Duodenal mucosa (tissue), 2 donors: ENCODE data around the gene MRPL1.

Experiments
- H3K27ac ChIP-seq: one replicate; pipeline ENCODE4 v1.7.0; 2013; ENCODE audit warnings: low read depth, low read length
- H3K27me3 ChIP-seq, 2 donors: one replicate each; pipeline ENCODE4 v1.7.0; 2013; ENCODE audit warnings: low read length in 2 of 2, control low read depth in 1 of 2; ENCODE audit not compliant: insufficient read depth in 2 of 2, control insufficient read depth in 1 of 2
- H3K36me3 ChIP-seq, 2 donors: one replicate each; pipeline ENCODE4 v1.7.0; 2013; ENCODE audit warnings: low read length in 2 of 2, control low read depth in 1 of 2; ENCODE audit not compliant: insufficient read depth in 2 of 2, control insufficient read depth in 1 of 2
- H3K4me1 ChIP-seq, 2 donors: one replicate each; pipeline ENCODE4 v1.7.0; 2013; ENCODE audit warnings: low read length in 2 of 2, control low read depth in 1 of 2; ENCODE audit not compliant: insufficient read depth in 2 of 2, control insufficient read depth in 1 of 2
- H3K4me3 ChIP-seq, 2 donors: one replicate each; pipeline ENCODE4 v1.7.0; 2013; ENCODE audit warnings: low read length in 2 of 2, low read depth in 1 of 2
- H3K9ac ChIP-seq, 2 donors: one replicate each; pipeline ENCODE4 v1.7.0; 2013; ENCODE audit warnings: low read length in 2 of 2, low read depth in 1 of 2
- H3K9me3 ChIP-seq, 2 donors: one replicate each; pipeline ENCODE4 v1.7.0; 2013; ENCODE audit warnings: low read length in 2 of 2, control low read depth in 1 of 2; ENCODE audit not compliant: control insufficient read depth in 1 of 2

Gene MRPL1

DNA sequence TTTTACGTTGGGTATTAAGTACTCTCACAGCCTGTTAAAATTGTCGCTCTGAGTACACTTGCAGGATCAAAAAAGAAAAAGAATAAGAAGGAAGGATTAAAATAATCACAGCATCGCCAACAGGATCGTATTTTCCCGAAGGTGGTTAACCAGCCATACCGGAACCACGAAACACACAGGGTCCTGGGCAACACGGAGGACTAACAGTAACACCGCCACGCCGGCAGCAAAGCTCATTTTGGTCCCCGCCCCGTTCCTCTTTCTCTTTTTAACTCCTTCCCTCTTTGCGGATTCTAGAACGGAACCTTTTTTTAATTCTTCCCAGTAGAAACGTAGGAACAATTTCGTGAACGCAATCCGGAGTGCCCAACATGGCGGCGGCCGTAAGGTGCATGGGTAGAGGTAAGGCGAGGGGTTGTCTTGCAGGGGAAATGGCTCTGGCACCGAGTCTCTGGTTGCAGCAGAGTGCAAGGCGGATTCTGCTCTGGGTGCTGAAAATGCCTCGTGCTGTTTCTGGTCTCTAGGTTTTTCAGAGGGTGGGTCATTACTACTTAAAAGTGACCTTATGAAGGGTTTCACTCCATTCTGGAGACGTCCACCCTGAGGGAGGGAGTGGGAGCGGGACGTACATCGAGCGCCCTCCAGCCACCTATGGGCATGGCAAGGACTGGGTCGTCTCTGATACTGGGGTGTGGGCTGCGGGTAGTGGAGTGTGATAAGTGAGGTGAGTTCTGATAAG lies at the start of gene MRPL1:
Gene MRPL1, plus strand, starts transcription at position 353 of the 739 bp plus-strand sequence. Its CDS starts 19 bp downstream, at position 372.
- peaks cover 6 to 18% of the 10 kb centered on the region in 2 donors for H3K4me1 ChIP-seq
- H3K27me3 ChIP-seq = no peaks in the 10 kb centered on the region
- H3K4me3 ChIP-seq = peak within 1 kb of the TSS; percentile 82 to 100
- no peaks in the 10 kb centered on the region for H3K9me3 ChIP-seq
- no peaks in the 10 kb centered on the region for H3K36me3 ChIP-seq
- H3K9ac ChIP-seq = peak within 1 kb of the TSS; percentile 91
- H3K27ac ChIP-seq = peak within 1 kb of the TSS; percentile 93

DNA sequence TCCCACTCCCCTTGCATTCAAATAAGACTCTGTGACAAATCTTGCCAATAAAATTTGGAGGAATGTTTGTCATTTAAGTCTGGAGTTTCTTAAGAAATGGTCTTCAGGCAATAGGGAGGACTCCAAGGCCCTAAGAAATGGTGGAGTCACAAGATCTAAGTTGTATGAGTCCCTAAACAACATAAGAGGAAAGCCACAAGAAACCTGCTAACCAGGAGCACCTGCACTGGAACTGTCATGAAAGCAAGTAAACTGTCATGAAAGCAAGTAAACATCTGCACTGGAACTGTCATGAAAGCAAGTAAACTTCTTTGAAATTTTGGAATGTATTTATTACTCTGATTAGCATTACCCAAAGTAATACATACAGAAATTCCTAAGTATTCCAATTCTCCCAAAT lies 47.0 kb upstream of the MRPL1 start:
- Histone ChIP-seq H3K4me1 (peaks cover 33 to 39% of the 10 kb centered on the region in 2 donors), H3K27ac (no peak overlapping the region), H3K9ac (peak overlapping the region in 1 of 2 donors; percentile 47), H3K4me3 (no peak overlapping the region), H3K9me3 (no peaks in the 10 kb centered on the region), H3K36me3 (no peaks in the 10 kb centered on the region), H3K27me3 (no peaks in the 10 kb centered on the region)

DNA sequence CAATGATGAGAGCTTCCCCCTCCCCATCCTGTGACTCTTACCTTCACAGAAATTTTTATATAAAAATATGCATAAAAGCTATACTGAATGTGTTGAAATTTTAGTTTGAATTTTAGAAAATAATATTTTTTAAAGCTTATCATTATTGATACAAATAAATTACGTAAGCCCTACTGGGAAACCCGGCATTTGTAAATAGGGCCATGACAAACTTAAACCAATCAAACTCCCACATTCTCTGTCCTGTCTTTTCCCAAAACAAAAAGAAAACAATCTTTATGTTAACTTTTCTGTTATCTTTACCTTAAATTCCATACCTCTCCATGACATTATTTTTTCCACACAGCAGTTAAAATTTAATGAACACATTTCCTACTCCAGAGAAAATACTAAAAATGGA lies 46.1 kb upstream of the MRPL1 start:
- H3K4me1 ChIP-seq = peaks cover 41 to 48% of the 10 kb centered on the region in 2 donors
- no peak overlapping the region for H3K4me3 ChIP-seq
- H3K27me3 ChIP-seq = no peaks in the 10 kb centered on the region
- H3K36me3 ChIP-seq = no peaks in the 10 kb centered on the region
- no peaks in the 10 kb centered on the region for H3K9me3 ChIP-seq
- H3K9ac ChIP-seq = no peak overlapping the region
- H3K27ac ChIP-seq = no peak overlapping the region

DNA sequence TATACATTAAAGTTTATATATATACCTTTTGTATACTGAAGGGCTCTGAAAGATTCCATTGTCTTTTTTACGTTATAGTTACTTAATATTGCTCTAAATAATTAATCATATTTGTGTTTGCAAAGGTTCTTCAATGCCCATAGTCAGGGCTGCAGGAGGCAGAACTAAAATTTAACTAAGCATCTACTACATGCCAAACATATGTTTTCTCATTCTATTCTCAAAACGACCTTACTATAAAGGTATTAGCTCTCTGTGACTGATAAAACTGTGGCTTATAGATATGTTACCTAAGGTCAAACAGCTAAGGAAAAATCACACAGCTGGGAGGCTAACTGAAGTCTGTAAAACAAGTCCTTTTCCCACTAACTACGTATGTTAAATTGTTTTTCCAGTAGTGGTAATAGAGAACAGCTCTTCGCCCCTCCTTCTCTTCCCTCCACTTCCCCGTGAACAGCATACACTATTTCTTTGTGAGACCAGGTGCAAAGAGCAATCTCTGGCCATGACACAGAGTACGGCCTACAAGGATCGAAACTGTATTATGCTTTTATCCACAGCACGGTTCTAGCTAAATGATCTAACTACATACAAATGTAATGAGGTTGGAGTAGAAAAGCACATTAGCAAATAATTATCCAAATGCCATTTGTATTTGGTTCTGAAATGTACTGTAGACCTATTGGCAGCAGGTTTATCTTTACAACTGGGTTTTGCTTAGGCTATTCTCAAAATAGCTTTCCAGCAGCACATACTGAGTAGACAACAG lies 45.1 kb upstream of the MRPL1 start:
- H3K4me3 ChIP-seq = peak overlapping the region; percentile 77 to 82
- H3K36me3 ChIP-seq = no peaks in the 10 kb centered on the region
- peak overlapping the region; percentile 98 for H3K27ac ChIP-seq
- peak overlapping the region; percentile 84 to 91 for H3K9ac ChIP-seq
- no peaks in the 10 kb centered on the region for H3K27me3 ChIP-seq
- peaks cover 43 to 53% of the 10 kb centered on the region in 2 donors for H3K4me1 ChIP-seq
- H3K9me3 ChIP-seq = no peaks in the 10 kb centered on the region

DNA sequence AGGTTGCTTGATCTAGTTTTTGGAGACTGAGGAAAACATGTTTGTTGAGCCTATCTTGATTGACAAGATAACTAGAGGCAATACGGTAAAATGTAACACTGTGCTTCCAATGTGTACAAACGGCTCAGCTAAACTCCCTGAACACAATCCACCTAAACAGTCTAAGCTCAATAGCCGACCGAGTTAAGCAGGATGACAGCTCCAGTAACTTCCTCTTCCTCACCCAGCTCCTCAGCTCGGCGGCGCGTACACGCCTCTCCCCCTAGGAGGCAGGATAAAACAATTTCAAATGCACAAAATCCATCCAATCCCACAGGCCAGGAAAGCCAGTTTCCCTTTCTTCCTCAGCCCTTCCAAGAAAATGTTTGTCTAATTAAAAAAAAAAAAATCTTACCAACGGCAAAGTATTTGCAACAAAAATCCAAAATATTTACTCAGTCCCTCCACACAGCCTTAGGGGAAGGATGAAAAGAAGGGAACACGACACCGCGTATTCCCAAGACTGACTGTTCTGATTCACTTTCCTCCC lies 44.5 kb upstream of the MRPL1 start:
- no peaks in the 10 kb centered on the region for H3K27me3 ChIP-seq
- H3K27ac ChIP-seq = peak overlapping the region; percentile 98
- H3K9ac ChIP-seq = peak overlapping the region; percentile 84 to 91
- H3K4me3 ChIP-seq = peak overlapping the region; percentile 77 to 82
- H3K9me3 ChIP-seq = no peaks in the 10 kb centered on the region
- peaks cover 47 to 53% of the 10 kb centered on the region in 2 donors for H3K4me1 ChIP-seq
- H3K36me3 ChIP-seq = no peaks in the 10 kb centered on the region

DNA sequence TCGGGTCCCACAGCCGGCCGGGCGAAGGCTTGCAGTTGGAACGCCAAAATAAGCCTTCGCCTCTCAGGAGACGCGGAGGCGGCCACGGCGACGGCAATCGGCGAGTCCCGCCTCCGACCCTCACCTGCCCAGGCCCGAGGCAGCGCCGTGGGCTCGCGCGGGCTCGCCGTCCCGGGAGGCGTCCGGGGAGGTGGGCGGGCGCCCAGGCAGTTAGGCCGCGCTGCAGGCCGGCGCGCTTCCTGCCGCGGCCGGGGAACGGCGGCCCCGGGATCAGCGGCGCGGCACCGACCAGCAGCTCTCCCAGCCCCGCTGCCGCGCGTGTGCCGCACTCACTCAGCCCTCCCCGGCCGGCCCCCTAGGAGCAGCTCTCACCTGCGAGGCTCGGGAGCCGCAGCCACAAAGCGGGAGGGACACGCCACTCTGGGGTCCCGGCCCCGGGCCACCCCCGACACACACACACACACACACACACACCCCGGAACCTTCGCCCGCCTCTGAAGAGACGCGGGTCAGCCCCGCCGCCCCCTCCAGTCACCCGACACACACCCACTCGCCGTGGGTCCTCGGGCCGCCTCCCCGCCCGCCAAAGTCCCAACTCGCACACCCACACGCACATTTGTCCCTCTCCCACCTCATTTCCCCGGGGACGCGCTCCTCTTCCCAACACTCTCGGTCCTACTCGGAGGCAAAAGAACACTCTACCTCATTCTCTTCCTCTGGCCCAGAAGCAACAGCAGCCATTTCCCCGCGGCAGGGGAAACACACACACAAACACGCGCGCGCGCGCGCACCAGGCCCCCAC lies 43.8 kb upstream of the MRPL1 start, which contains the start of gene CNOT6L:
Gene CNOT6L, minus strand, starts transcription at position 767 of the 802 bp plus-strand sequence. Its CDS starts 60 bp downstream, at position 707.
- Histone ChIP-seq H3K36me3 (no peaks in the 10 kb centered on the region), H3K27me3 (no peaks in the 10 kb centered on the region), H3K9ac (peak within 1 kb of the TSS; percentile 93 to 97), H3K9me3 (no peaks in the 10 kb centered on the region), H3K4me3 (peak within 1 kb of the TSS; percentile 82 to 86), H3K27ac (peak within 1 kb of the TSS; percentile 98), H3K4me1 (peaks cover 43 to 48% of the 10 kb centered on the region in 2 donors)

DNA sequence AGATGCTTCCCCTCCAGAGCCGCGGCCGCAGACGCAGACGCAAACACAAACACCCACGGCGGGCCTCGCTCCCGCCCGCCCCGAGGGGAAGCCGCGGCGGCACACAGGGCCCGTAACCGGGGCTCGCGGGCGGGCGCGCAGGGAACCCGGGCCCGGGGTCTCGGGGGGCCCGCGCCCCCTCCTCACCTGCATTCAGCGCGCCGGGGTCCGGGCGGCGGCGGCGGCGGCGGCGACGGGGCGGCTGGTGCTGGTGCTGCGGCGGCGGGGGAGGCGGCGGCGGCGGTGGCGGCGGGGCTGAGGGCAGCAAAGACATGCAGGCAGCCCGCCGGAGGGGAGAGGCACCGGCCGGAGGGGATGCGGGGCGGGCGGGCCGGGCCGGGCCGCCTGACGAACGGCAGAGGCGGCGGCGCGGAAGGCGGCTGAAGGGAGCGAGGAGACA lies 43.2 kb upstream of the MRPL1 start:
- Histone ChIP-seq H3K9ac (peak overlapping the region; percentile 93 to 97), H3K4me3 (peak overlapping the region; percentile 82 to 86), H3K9me3 (no peaks in the 10 kb centered on the region), H3K36me3 (no peaks in the 10 kb centered on the region), H3K27me3 (no peaks in the 10 kb centered on the region), H3K27ac (peak overlapping the region; percentile 98), H3K4me1 (peaks cover 37 to 42% of the 10 kb centered on the region in 2 donors)

DNA sequence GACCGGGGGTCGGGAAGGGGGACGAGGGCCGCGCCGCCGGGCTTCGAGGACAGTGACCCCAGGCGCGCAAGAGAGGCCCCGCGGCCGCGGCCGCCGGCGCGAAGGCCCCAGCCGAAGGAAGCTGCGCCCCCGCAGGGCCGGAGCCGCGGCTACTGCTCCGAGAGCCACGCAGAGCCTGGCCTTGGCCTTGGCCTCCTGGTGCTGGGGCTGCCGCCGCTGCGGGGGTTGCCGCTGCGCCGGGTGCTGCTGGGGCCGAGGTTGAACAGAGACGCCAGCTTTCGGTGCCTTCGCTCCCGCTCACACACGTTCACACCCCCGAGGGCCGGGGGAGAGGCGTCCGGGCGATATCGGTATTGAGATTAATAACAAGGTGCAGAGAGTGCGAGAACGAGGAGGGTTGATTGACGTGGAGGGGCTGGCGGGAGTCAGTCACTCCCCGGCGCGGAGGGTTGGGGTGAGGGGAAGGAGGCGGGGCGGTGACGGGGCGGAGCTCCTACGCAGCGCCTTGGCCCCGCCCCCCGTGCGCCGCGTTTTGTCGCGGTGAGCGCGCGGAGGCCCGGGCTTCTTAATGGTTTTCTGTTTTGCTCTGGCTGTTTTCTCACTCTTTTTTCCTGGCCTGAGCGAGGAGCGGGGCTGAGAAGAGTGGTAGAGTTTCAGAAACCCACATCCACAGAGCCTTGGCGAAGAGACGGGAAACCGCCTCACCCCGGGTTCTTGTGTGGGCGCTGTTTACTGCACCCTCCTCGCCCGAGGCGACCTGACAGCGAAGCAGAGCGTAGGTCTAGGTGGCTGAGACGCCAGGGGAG lies 42.6 kb upstream of the MRPL1 start:
- H3K9ac ChIP-seq = peak overlapping the region; percentile 93 to 97
- no peaks in the 10 kb centered on the region for H3K36me3 ChIP-seq
- peaks cover 31 to 36% of the 10 kb centered on the region in 2 donors for H3K4me1 ChIP-seq
- H3K27me3 ChIP-seq = no peaks in the 10 kb centered on the region
- peak overlapping the region; percentile 80 to 86 for H3K4me3 ChIP-seq
- H3K27ac ChIP-seq = peak overlapping the region; percentile 98
- H3K9me3 ChIP-seq = no peaks in the 10 kb centered on the region
